NCI-H1417 (cell line): ENCODE data around the gene ITGB8.

ENCODE experiments used
- DNase-seq, 3 experiments: peaks; one replicate each; lab custom pipeline; 2025; lab: John Stamatoyannopoulos, UW

The ITGB8 gene

DNA sequence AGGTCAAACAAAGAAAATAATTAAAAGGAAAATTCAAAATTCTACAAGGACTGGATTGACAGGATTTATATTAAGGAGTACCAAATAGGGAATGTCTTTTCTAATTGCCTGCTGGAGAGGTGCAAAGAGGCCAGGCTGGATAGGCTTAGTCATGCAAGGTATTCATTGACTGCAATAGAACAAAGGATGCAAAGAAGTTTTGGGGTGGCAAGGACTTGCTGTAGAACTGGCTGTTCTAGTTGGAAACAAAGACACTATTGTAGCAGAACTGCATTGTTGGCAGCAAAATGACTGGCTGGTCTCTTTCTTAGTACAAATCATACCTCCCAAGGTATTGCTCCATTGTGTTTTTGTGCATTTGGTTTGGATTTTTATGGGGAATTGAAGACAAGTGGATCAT is 10.1 kb downstream of the ITGB8 start:
- no peak for DNase-seq

DNA sequence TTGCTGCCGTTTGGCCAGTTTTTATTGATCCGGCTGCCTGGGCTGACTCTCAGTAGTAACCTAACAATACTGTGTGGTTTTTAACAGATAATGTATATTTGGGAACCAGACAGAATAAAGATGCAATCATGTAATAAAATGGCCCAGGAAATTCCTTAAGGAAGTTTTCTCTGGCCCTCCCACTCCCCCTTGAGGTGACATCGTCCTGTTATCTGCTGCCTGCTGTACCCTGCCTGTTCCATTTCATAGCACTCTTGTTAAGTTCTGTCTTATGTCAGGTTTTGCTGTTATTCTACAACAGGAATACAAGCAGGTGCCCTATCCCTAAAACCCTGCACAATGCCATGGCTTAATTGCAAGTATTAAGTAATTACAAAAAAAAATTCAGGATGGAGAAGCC is 12.5 kb downstream of the ITGB8 start:
- no peak for DNase-seq

DNA sequence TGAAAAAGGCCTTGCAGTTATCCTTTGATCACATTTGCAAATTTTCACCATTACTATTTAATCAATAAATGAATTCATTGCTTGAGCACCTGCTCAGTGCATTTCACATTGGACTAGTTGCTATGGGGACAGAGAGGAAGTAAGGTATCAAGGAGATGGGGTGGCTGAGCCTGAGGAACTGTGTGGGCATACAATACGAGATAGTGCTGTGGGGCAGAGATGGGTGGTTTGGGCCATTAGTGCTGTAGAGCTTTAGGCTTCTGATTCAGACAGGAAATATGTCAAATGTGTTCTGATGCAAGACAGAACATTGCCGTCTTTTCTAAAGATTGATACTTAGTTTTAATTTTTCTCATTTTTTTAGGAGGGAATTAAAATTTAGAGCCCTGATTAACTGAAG is 13.2 kb downstream of the ITGB8 start:
- DNase-seq = no peak

DNA sequence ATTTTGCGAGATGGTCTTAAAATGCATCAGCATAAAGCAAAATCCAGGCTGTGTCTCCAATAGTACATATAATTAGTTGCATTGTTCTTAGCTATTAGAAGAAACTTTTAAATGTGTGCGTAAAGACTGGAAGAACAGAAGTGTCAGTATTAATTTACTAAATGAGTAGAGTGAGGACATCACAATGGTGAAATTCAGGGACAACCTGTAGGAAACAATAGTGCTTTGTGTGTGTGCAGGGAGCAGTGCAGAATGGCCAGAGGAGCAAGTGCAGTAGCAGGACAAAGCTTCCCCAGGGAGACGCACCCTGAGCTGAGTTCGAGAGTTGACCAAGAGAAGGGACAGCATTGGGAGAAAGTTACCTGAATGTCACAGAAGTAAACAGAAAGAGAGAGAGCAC is 13.7 kb downstream of the ITGB8 start:
- no peak for DNase-seq

DNA sequence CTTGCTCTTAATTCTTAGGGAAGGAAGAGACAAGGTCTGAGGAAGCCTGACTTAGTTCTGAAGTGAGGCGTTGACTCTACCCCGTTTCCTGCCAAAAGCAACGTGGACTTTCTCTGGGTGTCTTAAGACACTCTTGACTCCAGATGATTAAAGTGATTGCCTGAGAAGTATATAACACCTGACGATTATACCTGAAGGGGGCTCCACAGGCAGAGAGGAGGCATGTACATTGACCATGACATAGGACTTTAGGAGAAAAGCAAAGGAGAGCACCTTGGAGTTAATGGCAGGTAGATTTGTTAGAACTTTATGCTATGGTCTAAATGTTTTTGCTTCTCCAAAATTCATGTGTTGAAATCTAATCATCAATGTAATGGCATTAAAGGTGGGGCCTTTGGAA is 15.9 kb downstream of the ITGB8 start:
- DNase-seq = no peak

DNA sequence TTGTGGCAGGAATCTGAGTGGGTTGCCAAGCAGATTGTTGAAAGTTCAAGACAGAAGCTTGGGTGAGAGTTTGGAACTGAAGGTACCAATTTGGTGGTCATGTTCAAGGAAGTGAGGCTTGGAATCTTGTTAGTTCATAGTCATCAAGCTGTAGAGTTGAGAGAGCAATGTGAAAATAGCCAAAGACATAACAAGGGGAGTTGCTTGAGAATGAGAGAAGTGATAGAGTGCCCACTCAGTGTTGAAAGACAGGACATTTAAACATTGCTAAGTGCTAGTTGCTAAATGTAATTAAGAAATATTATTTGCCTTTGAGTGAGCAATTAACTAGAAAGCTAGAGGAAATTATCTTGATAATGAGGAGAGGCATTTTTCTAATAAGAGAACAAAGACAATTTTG is 17.0 kb downstream of the ITGB8 start:
- DNase-seq = peak in 1 of 3 experiments; percentile 37

DNA sequence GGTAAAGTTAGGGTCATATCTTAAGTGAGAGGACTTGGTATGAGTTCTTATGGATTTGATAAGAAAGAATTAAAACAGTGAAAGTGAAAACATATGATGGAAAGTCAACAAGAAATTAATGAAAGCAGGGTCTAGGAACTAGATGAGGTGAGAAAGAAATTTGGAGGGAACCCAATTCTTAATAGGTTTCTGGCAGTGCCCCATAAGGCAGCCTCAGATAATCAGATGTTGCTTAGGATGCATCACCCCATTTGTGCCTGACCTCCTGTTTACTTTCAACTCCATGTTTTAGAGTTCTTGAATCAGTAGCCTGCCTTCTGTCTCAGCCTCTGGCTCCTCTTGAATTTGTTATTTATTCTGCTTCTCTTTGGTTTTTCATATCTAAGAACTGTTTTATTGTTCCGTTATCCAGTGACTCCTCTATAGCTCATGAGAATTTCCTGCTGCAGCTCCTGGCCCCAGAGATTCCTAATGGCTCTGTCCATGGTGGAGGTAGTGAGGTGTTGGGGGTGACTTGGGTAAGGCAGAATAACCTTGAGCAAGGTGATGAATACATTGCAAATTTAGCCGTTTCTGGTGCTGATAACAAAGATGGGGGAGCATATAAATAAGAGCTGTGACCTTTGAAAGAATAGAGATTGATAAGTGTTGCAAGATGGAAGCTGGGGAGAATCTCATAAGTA is 17.6 kb downstream of the ITGB8 start:
- DNase-seq = no peak

DNA sequence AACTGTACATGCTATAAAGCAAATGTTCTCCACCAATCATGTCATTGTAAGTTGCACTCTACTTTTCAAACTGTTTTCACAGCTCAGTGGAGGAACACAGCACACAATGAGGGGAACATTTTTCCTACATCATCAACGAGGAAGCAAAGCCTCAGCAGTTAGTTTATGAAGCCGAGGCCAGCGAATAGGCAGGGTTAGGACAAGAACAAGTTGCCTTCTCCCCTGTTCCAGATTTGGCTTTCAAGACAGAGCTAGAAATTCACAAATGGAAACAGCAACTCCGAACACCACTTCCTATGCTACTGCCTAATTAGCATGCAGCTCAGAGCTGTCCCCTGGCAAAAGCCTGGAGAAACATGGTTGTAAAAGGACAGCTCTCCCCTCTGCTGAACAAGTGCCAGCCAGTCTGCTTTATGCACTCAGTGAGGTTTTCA is 19.8 kb downstream of the ITGB8 start:
- DNase-seq = no peak

DNA sequence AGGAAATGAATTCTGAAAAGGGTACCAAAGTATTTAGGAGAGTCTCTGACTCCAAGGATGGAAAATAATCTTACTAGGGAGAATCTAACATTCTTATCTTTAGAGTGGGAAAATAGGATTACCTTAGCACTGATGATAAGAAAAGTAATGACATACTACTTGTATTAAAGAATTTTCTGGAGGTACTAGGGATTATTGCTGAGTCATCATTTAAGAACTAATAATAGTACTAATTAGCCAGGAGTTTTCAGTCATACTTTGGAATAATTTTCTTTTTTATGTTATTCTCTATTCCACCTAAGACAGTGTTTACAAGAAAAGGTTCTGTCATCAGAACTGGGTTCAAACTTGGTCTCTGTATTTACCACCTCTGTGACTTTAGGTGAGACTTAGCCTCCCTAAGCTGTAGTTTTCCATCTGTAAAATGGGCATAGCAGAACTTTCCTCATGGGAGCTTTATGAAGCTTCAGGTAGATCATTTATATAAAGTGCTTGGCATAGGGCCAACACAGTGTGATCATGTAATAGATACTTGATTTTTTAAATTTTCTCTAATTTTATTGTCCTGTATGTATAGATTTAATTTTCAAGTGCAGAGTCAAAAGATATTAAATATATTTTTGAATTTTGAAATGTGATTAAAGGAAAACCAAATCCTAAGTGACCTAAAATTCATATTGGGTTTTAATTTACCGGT is 20.4 kb downstream of the ITGB8 start:
- peak in 1 of 3 experiments; percentile 18 for DNase-seq

DNA sequence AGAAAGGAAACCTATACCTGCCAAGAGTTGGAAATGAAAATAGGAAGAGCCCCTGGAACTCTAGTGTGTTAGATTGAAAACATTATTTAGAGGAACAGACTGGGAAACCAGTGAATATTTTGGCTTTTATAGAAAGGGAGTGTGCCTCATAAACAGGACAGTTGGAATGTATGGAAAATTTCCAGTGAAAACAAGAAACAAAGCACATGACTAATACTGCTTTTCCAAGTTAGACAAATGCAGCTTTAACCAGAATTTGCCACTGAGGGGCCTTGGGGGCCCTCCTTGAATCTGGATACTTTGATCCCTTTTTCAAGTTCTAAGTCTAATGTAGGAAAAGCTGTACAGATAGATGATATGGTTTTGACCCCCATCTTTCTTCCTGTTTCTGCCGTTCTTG is 21.2 kb downstream of the ITGB8 start:
- no peak for DNase-seq

DNA sequence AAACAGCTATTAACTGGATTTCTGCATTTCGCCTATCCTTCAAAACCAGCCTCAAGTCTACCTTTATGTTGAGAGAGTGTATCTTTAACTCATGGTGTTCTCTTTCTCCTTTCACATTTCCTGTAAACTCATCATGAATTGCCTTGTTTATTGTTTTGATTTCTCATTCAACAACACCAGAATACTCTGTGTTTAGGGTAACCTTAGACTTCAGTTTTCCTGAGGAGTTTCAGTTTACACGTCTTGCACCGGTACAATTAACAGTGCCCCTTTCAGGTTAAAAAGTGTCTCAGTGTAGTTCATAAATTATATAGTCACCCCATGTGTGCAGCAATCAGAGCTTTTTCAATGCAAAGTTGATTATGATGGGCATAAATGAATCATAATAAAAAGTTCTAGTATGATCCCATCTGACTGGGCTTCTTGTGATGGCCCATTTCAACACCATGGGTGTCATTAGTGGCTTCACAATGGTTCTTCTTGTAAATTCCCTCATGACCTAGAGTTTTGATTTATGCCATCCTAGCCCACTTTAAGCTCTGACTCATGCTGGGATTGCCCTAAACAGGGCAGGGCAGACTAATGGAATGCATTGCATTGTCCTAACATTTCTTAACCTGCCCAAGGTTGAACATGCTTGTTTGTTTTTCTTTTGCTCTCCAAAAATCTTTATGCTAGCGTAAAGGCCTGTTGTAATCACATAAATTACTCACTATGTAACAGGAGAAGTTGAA is 22.0 kb downstream of the ITGB8 start:
- no peak for DNase-seq

DNA sequence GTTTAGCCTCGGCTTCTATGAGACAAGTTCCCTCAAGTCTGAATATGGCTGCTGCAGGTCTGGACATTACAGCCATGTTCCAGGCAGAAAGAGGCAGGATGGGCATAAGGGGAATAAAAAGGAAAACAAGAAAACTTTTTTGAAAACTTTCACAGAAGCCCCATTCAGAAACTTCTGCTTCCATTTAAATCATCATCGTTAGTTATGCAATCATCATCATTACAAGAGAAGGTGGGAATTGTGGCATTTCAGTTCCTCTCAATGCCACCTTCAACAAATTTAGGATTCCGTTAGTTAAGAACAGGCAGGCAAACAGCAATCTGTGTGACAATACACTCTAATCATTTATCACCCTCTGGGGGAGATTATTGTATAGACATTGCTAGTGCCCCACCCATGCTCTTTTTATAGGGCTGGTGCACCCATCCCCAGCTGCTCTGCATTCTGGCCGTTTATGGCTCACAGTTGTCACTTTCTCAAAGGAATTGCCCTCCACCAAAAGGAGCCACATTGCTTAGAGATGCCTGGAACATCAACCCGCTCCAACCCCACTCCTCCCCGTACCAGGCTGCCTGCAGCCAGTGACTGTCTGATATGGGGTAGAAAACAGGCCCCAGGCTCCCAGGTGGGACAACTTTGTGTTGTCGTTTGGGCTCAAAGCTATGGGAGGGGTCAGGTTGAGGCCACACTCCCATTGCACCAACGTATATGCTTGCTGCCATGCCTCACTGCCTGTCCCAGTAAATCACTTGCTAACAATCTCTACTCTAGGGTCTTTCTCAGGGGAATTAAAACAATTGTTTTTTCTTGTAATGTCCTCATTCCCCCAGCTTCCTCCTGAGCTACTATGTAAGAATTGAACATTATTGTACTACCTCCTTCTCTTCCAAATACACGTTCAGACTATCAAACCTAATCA is 24.2 kb downstream of the ITGB8 start:
- DNase-seq = no peak

DNA sequence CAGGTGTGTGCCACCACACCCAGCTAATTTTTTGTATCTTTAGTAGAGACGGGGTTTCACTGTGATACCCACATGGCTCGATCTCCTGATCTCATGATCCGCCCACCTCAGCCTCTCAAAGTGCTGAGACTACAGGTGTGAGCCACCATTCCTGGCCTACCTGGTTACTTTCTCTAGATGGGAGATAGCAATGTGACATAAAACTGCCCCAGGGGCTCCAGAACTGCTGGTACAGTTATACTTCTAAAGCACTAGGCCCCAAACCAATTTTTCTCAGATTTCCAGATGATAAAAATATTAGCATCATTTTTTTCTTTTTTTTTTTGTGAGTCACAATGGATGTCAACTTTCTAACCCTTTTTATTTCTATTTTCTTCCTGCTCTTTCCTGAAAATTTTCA is 27.4 kb downstream of the ITGB8 start:
- no peak for DNase-seq

DNA sequence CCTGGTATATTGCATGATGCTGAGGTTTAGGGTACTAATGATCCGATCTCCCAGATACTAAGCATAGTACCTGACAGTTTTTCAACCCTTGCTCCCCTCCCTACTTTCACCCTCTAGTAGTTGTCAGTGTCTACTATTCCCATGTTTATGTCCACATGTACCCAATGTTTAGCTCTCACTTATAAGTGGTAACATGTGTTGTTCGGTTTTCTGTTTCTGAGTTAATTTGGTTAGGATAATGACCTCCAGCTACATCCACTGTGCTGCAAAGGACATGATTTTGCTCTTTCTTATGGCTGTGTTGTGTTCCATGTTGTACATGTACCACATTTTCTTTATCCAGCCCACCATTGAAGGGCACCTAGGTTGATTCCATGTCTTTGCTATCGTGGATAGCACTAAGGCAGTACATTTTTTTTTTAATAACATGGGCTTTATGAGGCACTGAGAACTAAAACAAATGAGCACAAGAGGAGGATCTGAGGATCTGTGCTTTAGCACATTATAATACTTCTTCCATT is 28.1 kb downstream of the ITGB8 start:
- DNase-seq = no peak

DNA sequence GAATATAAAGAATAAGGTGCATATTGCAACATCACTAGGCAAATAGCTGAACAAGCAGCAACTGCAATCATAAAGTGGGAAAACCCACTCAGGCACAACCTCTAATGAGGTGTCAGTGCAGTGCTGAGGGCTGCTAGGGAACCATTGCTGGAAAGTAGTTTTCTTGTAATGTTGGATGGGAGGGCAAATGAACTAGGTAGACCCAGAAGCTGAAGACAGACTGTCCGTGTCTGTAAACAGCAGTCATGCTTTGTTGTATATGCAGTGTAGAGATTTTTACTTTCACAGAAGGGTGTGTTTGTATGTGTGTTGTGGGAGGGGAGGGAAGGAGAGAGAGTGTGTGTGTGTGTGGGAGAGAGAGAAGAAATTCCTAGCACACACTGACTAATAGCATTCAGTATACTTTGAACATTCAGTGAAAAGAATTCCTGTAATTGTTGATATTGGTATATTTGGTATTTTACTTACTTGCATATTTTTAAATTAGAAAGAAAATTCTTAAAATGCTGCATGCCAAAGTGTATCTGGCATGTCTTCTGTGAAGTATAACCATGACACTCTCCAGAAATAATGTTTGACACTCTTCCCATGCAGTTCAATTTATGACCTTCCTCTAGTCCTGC is 28.8 kb downstream of the ITGB8 start:
- DNase-seq = no peak

DNA sequence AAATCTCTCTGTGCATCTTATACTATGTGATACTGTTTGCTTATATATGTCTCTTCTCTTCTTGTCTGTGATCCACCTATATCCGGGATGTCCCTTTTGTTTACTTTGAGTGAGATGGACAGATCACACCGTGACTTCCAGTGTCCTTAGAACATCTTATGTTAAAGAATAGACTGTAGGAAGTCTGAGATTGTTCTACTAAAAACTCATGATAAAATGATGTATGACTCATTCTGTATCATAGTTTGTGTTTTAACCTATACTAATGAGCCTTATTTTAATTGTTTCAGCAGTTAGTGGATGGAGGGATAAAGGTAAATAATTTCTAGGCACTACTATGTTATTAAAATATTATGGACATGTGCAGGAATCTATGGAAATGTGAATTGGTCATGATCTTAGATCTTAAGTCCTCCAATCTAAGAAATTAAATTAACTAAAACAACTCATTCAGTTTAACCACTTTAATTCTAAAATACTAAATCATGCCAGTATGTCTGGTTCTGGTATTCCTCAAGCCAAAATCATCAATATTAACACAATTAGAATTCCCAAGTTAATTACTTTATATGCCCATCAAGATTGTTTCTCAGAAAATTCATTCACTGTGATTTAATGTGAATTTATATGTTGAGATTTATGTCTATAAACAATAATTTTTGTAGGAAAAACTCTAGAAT is 32.0 kb downstream of the ITGB8 start:
- no peak for DNase-seq

DNA sequence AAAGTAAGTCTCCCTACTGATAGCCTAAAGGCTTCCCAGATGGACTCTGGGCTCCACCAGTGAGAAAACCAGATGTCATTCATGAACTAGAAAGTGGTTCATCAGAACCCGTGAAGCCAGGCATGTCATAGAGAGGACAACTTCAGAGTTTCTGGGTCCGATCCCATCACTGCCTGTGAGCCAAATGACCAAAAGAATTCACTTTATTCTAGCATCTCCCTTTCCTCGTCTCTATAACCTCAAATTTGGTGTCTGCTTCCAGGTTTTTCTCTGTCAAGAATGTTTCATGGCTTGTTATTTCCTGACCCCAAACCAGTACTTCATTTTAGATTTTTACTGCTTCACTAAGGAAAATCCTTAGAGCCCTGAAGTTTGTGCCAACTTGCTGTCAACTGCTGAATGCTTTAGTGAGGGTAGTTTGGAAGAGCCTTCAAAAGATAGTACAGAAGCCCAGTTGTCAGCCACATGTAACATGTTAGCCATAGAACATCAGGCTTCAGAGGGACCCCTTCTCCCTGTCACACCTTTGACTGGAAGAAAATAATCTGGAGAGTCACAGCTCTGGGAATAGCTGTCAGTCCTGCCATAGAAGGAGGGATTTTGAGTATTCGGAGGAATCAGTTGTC is 34.0 kb downstream of the ITGB8 start:
- no peak for DNase-seq

DNA sequence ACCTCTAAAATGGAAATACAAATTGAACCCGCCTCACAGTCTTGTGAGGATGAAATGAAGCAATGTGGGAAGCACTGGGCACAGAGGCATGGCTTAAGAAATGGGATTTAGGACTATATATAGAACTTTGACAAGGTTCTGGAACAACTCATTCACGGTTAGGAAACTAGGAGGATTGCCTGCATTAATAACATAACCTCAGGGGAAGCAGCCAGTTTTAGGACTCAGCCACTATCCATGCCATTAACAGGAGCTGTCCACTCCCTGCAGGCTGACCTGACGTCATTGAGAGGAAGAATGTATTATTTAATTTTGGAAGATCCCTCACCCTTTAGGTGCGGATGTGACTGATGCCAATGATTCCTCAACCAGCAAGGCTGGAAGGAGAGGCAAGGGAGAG is 34.8 kb downstream of the ITGB8 start:
- no peak for DNase-seq

DNA sequence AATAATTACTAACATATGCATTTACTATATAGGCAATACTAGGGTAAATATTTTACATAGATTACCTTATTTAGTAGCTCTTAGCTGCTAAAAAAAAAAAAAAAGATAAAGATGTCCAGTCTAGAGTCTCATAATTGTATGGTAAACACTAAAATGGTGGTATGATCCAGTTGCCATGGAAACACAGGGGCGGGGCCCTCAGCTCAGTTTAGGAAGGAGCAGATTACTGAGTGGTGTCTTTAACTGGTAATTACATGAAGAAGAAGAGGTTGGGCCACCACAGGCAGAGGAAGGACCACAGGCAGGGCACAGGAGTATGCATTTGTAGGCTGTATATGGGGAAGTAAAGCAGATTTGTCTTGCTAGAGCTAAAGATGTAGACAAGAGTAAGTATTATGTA is 43.7 kb downstream of the ITGB8 start:
- peak in 2 of 3 experiments; percentile 61 to 84 for DNase-seq

DNA sequence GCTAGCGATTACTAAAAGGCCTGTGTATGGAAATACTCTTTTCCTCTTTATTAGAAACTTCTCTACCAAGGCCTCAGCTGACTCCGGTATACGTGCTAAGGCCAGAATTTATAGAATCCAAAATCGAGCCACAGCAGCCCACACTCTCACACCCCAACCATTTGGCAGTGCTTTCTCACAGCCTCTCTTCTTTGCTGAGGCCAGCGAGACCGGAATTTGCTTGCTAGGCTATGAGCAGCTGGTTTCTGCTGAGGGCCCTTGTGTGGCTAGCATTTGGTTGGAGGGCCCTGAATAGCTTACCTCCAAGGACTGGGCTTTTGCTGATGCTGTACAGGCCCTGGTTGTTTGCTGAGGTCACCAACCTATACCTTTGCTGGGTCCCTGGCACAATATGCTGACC is 46.1 kb downstream of the ITGB8 start:
- no peak for DNase-seq
